WI38 (cell line): ENCODE results near the gene KLHL29.

ENCODE experiments used
- H3K4me3 ChIP-seq: 2 replicates; pipeline ENCODE4 v1.5.1; 2011; ENCODE audit warnings: low read depth, mild to moderate bottlenecking, control low read depth, low read length
- CTCF ChIP-seq: IDR thresholded peaks from 2 replicates; pipeline ENCODE4 v1.5.1; 2012; ENCODE audit warnings: low read depth, mild to moderate bottlenecking, control low read depth, low read length

Gene KLHL29

DNA sequence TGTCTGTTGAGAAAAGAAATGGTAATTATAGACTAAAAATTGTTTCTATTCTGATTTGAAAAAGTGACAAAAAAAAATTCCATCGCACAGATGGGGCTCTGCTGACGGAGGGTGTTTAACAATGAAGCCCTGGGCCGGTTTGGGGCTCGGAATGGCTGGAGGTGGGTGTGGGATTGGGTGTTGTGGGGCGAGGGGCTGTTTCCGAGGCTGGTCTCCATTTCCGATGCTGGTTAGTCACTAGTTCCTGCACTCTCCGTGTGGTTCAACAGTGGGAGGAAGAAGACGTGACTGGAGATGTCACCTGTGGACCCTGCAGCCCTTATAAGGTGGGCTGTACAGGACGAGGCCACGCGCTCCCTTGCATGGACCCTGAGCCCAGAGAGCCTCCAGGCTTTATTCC is 143.2 kb downstream of the KLHL29 start:
- H3K4me3 ChIP-seq, result no peak overlapping the region
- TF ChIP-seq CTCF, result no peak

- no peak for TF ChIP-seq CTCF
These were observed 143.7 kb downstream of the KLHL29 start for GRCh38 chr2:23528690-23529089.

GRCh38 chr2:23529659-23530058 is 144.7 kb downstream of the KLHL29 start:
- no peak for TF ChIP-seq CTCF
- no peak overlapping the region for H3K4me3 ChIP-seq

More at GRCh38 chr2:23528690-23529089, 143.7 kb downstream of the KLHL29 start:
- no peak overlapping the region for H3K4me3 ChIP-seq

GRCh38 chr2:23530206-23530908 is 145.4 kb downstream of the KLHL29 start:
- no peak overlapping the region for H3K4me3 ChIP-seq
- TF ChIP-seq CTCF, result no peak

GRCh38 chr2:23530909-23531276 is 145.9 kb downstream of the KLHL29 start:
- TF ChIP-seq CTCF, result no peak
- H3K4me3 ChIP-seq, result no peak overlapping the region

- no peak overlapping the region for H3K4me3 ChIP-seq
- TF ChIP-seq CTCF, result no peak
These were observed 146.3 kb downstream of the KLHL29 start for GRCh38 chr2:23531280-23531679.

DNA sequence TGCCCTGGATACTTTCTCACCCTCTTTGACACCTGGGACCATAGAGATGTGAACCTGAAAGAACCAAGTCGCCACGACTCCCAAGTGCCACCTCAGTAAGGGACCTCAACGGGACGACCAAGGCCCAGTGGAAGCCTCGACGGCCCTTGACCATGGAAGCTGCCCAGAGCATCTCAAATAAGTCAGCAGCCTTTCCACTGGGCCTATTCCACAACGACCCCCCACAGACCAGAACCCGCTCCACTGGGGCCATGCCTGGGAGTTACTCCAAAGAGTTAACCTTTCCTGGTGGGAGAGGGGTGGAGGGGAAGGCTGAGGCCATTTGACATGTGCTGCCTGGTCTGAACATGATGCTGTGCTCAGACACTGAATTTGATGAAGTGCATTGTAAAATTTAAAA is 146.9 kb downstream of the KLHL29 start:
- no peak overlapping the region for H3K4me3 ChIP-seq
- TF ChIP-seq CTCF, result no peak
